ENCODE measurements around the gene GABRR3. TPM values are rescaled to one million over a fixed set of nuclear protein-coding genes. Genes with fewer than 3 reads are reported as not detected.
"Not testable (repeated sequence)": the region's sequence is repeated elsewhere in the genome, so short reads cannot be mapped to it uniquely, and the experiment has no call there.

GABRR3 gene
- total and polyA plus RNA-seq, 12 donors = not detected

DNA sequence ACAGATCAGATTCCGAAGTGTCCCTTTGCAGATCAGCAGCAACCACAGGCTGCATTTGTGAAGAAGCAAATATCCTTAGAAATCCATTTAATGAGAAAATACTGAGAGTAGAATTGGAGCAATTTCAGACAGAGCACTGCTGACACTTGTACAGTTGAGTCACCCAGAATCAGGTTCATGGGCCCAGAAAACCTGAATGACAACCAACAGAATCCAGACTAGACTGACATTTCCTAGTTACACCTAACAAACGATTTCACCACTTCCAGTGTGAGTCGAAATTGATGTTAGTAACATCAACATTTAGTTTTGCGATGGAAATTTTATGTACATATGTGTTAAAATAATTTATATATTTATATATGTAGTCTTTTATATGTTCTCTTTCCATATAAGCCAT lies 16.8 kb downstream of the GABRR3 start:
- DNase-seq = no peak
- Histone ChIP-seq H3K27ac (no peak overlapping the region), H3K4me3 (no peak overlapping the region), H3K36me3 (no peaks in the 10 kb centered on the region), H3K4me1 (peaks cover 0 to 15% (median 4%) of the 10 kb centered on the region in 9 donors), H3K9me3 (no peaks in the 10 kb centered on the region), H3K27me3 (no peaks in the 10 kb centered on the region)
- TF ChIP-seq, protein P1, sequence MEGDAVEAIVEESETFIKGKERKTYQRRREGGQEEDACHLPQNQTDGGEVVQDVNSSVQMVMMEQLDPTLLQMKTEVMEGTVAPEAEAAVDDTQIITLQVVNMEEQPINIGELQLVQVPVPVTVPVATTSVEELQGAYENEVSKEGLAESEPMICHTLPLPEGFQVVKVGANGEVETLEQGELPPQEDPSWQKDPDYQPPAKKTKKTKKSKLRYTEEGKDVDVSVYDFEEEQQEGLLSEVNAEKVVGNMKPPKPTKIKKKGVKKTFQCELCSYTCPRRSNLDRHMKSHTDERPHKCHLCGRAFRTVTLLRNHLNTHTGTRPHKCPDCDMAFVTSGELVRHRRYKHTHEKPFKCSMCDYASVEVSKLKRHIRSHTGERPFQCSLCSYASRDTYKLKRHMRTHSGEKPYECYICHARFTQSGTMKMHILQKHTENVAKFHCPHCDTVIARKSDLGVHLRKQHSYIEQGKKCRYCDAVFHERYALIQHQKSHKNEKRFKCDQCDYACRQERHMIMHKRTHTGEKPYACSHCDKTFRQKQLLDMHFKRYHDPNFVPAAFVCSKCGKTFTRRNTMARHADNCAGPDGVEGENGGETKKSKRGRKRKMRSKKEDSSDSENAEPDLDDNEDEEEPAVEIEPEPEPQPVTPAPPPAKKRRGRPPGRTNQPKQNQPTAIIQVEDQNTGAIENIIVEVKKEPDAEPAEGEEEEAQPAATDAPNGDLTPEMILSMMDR (IDR thresholded peaks at IDR 0.05) = no peak
- intact Hi-C loops (cut with DNase I) = loop anchor here in 1 of 10 donors (10.0 kb wide), 1 partner anchor 84 kb away; no protein-coding TSS in a partner anchor
- WGBS, 2 donors = 90 to 92% methylated on average over 4 of the region's 4 CpGs
- no peak for ATAC-seq

DNA sequence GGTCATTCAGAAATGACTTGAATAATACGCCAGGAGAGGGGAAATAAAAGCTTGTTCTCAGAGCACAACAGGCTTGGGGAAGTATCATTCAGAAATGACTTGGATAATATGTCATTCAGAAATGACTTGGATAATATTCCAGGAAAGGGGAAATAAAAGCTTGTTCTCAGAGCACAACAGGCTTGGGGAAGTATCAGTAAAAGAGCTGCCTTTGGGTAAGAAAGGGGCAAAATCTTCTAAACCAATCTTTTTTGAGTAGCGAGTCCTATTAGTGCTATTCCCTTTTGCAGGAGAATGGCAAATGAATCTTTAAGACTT lies 20.9 kb downstream of the GABRR3 start:
- WGBS, 2 donors = 85 to 89% methylated on average over 2 of the region's 2 CpGs
- peak overlapping the region in 1 of 10 donors; percentile 4 for H3K27ac ChIP-seq
- no peak for ATAC-seq

DNA sequence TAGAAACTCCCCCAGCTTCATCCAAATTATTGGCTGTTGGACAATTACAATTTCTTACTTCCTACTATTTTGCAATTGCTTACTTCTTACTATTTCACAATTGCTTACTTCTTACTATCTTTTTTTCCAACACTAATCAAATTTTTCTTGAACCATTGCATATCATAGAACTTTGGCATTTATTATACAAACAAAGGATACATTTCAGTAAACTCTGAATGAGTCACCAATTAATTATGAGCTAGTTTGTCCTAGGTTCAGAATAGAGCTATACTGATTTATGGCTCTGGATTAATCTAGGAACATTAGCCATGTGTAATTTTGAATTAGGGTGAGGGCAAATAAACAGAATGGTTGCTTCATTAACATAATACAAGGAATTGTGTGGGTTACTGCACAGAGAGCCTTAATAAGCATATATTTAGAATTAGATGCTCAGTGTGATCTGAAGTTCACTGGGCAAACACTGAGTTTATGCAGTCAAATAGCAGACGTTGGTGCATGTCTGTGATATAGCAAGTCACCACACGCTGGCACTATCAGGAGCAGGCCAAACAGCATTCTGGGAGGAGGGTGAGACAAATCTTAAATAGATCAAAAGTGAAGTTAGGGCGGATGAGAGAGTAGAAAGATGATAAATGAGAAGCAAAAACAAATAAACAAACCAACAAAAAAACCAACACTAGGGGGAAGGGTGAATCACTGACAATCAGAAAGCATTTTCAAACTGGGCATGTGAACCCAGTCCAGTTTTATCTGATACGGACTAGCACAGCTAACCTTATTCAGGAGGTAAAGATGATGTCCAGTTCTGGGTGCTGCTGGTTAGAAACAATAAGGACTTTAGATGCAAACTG lies 21.5 kb downstream of the GABRR3 start:
- peaks cover 0 to 5% (median 0%) of the 10 kb centered on the region in 11 donors for H3K9me3 ChIP-seq
- 38 to 49% methylated on average over 4 of the region's 4 CpGs for WGBS, 2 donors
- no peak for ATAC-seq

More for the DNA sequence above, 20.9 kb downstream of the GABRR3 start:
- H3K27me3 ChIP-seq = no peaks in the 10 kb centered on the region
- peaks cover 0 to 22% (median 4%) of the 10 kb centered on the region in 9 donors for H3K4me1 ChIP-seq
- no peak for DNase-seq
- H3K4me3 ChIP-seq = no peak overlapping the region
- TF ChIP-seq, protein P1 (IDR thresholded peaks at IDR 0.05) = no peak
- intact Hi-C loops (cut with DNase I) = loop anchor here in 1 of 10 donors (10.0 kb wide), 1 partner anchor 79 kb away; no protein-coding TSS in a partner anchor
- H3K9me3 ChIP-seq = peaks cover 0 to 5% (median 0%) of the 10 kb centered on the region in 11 donors
- no peaks in the 10 kb centered on the region for H3K36me3 ChIP-seq

DNA sequence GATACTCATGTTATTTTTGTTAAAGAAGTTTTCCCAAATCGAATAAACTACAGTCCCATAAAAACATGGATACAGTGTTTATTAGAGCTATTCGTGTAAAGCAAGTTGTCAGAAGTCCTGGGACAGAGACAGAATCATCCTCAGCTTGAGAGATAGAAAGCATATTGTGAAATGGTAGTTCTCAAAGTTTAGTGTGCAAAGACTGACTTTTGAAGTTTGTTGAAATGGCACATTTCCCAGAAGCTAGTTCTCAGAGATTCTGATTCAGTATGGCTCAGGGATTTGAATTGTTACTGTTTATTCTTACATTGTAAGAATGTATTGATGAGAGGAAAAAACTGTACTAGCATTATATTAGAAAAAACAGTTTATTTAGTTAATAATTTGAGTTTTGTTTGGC lies 22.1 kb downstream of the GABRR3 start:
- TF ChIP-seq, protein P1 (IDR thresholded peaks at IDR 0.05) = no peak
- ATAC-seq (peak in 2 of 8 donors; percentile 22 to 29), DNase-seq (no peak)
- Histone ChIP-seq H3K36me3 (no peaks in the 10 kb centered on the region), H3K27ac (peak overlapping the region in 1 of 10 donors; percentile 4), H3K4me1 (peaks cover 0 to 22% (median 4%) of the 10 kb centered on the region in 9 donors), H3K4me3 (no peak overlapping the region), H3K9me3 (peaks cover 0 to 5% (median 0%) of the 10 kb centered on the region in 11 donors), H3K27me3 (no peaks in the 10 kb centered on the region)
- WGBS, 2 donors = 59 to 76% methylated on average over 2 of the region's 2 CpGs
- intact Hi-C loops (cut with DNase I) = loop anchor here in 1 of 10 donors (10.0 kb wide), 1 partner anchor 78 kb away; no protein-coding TSS in a partner anchor

More for the DNA sequence above, 21.5 kb downstream of the GABRR3 start:
- Histone ChIP-seq H3K27ac (peak overlapping the region in 1 of 10 donors; percentile 4), H3K4me1 (peaks cover 0 to 22% (median 4%) of the 10 kb centered on the region in 9 donors), H3K27me3 (no peaks in the 10 kb centered on the region), H3K36me3 (no peaks in the 10 kb centered on the region), H3K4me3 (no peak overlapping the region)
- DNase-seq = no peak
- TF ChIP-seq, protein P1 (IDR thresholded peaks at IDR 0.05) = no peak
- intact Hi-C loops (cut with DNase I) = loop anchor here in 1 of 10 donors (10.0 kb wide), 1 partner anchor 79 kb away; no protein-coding TSS in a partner anchor

DNA sequence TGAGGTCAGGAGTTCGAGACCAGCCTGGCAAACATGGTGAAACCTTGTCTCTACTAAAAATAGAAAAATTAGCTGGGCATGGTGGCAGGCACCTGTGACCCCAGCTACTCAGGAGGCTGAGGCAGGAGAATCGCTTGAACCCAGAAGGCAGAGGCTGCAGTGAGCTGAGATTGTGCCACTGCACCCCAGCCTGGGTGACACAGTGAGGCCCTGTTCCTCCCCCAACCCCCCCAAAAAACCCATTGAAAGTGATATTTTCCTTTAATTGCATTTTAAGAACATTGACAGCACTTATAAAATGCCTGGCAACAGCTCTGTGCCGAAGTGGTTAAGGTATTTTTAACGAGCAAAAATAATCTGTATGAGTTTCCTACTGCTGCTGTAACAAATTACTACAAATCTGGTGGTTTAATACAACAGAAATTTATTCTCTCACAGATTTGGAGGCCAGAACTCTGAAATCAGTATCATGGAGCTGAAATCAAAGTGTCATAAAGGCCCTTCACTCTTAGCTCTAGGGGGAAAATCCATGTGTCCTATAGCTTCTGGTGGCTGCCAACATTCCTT lies 24.1 kb downstream of the GABRR3 start:
- peaks cover 0 to 22% (median 4%) of the 10 kb centered on the region in 9 donors for H3K4me1 ChIP-seq
- ATAC-seq, H3K4me3 ChIP-seq, H3K9me3 ChIP-seq, DNase-seq, H3K36me3 ChIP-seq, H3K27me3 ChIP-seq, H3K27ac ChIP-seq: not testable (repeated sequence)
- WGBS, 2 donors = 95 to 96% methylated on average over 4 of the region's 4 CpGs
- intact Hi-C loops (cut with DNase I) = loop anchor here in 1 of 10 donors (10.0 kb wide), 1 partner anchor 76 kb away; no protein-coding TSS in a partner anchor
